IPS-18c (cell line): Measurements from ENCODE around the gene USE1.
"Not testable (repeated sequence)": the region's sequence is repeated elsewhere in the genome, so short reads cannot be mapped to it uniquely, and the experiment has no call there.

Experiments used
- H3K4me3 ChIP-seq: 2 replicates; pipeline ENCODE4 v1.7.0; 2013; ENCODE audit warnings: low read depth, mild to moderate bottlenecking, low read length, moderate library complexity; ENCODE audit not compliant: insufficient read depth
- H3K9me3 ChIP-seq: one replicate; pipeline ENCODE4 v1.6.1; 2013; ENCODE audit warnings: mild to moderate bottlenecking, low read length, moderate library complexity; ENCODE audit not compliant: control insufficient read depth, insufficient read depth

Gene USE1

GRCh38 chr19:17215127-17215971 is at the start of gene USE1:
USE1 (plus strand) TSS chr19:17215357; CDS start chr19:17215406, 49 bp downstream.
- Histone ChIP-seq H3K4me3 (peak within 1 kb of the TSS; percentile 91), H3K9me3 (peaks cover 2% of the 10 kb centered on the region)

GRCh38 chr19:17165715-17166114 is 49.4 kb upstream of the USE1 start:
- no peaks in the 10 kb centered on the region for H3K9me3 ChIP-seq
- no peak overlapping the region for H3K4me3 ChIP-seq

GRCh38 chr19:17170538-17171297 is 44.4 kb upstream of the USE1 start:
- Histone ChIP-seq H3K9me3 (no peaks in the 10 kb centered on the region), H3K4me3 (no peak overlapping the region)

GRCh38 chr19:17171874-17172273 is 43.3 kb upstream of the USE1 start:
- H3K4me3 ChIP-seq = no peak overlapping the region

GRCh38 chr19:17172624-17173345 is 42.4 kb upstream of the USE1 start:
- Histone ChIP-seq H3K4me3 (no peak overlapping the region), H3K9me3 (no peaks in the 10 kb centered on the region)

More at GRCh38 chr19:17171874-17172273, 43.3 kb upstream of the USE1 start:
- no peaks in the 10 kb centered on the region for H3K9me3 ChIP-seq

- Histone ChIP-seq H3K9me3 (no peaks in the 10 kb centered on the region), H3K4me3 (no peak overlapping the region)
Observed at GRCh38 chr19:17178291-17178690, 36.9 kb upstream of the USE1 start.

- H3K4me3 ChIP-seq = no peak overlapping the region
- H3K9me3 ChIP-seq = no peaks in the 10 kb centered on the region
Observed at GRCh38 chr19:17180997-17181702, 34.0 kb upstream of the USE1 start.

- Histone ChIP-seq H3K4me3 (no peak overlapping the region), H3K9me3 (no peaks in the 10 kb centered on the region)
Observed at GRCh38 chr19:17183271-17183761, 31.8 kb upstream of the USE1 start.

- H3K4me3 ChIP-seq = no peak overlapping the region
- H3K9me3 ChIP-seq = no peaks in the 10 kb centered on the region
Observed at GRCh38 chr19:17183858-17184321, 31.3 kb upstream of the USE1 start.

- Histone ChIP-seq H3K9me3 (no peaks in the 10 kb centered on the region), H3K4me3 (no peak overlapping the region)
Observed at GRCh38 chr19:17184371-17184841, 30.8 kb upstream of the USE1 start.

GRCh38 chr19:17185590-17185989 is 29.6 kb upstream of the USE1 start:
- no peaks in the 10 kb centered on the region for H3K9me3 ChIP-seq
- no peak overlapping the region for H3K4me3 ChIP-seq

- H3K9me3 ChIP-seq, H3K4me3 ChIP-seq: not testable (repeated sequence)
Observed at GRCh38 chr19:17191736-17192135, 23.4 kb upstream of the USE1 start.

GRCh38 chr19:17192751-17193150 is 22.4 kb upstream of the USE1 start:
- Histone ChIP-seq H3K9me3 (peaks cover 2% of the 10 kb centered on the region), H3K4me3 (no peak overlapping the region)

- Histone ChIP-seq H3K4me3 (no peak overlapping the region), H3K9me3 (peaks cover 2% of the 10 kb centered on the region)
Observed at GRCh38 chr19:17194608-17195007, 20.5 kb upstream of the USE1 start.

- Histone ChIP-seq H3K4me3 (no peak overlapping the region), H3K9me3 (peaks cover 2% of the 10 kb centered on the region)
Observed at GRCh38 chr19:17195106-17195505, 20.1 kb upstream of the USE1 start.

GRCh38 chr19:17196610-17197009 is 18.5 kb upstream of the USE1 start:
- H3K4me3 ChIP-seq = no peak overlapping the region
- H3K9me3 ChIP-seq = peaks cover 2% of the 10 kb centered on the region

GRCh38 chr19:17197666-17198065 is 17.5 kb upstream of the USE1 start:
- Histone ChIP-seq H3K9me3 (peaks cover 2% of the 10 kb centered on the region), H3K4me3 (no peak overlapping the region)
